HG02759 (cell line): ENCODE results near the gene OTUB2.
"Not testable (repeated sequence)": the region's sequence is repeated elsewhere in the genome, so short reads cannot be mapped to it uniquely, and the experiment has no call there.

Experiments used
- ATAC-seq: cut with Tn5 transposase; IDR thresholded peaks from one replicate; pipeline ENCODE4 v1.9.1; 2021; ENCODE audit warnings: mild to moderate bottlenecking, moderate library complexity; ENCODE audit not compliant: unreplicated experiment

The OTUB2 gene

GRCh38 chr14:94052662-94053061 lies 26.5 kb downstream of the OTUB2 start:
- ATAC-seq, result no peak

- no peak for ATAC-seq
These were observed 28.3 kb downstream of the OTUB2 start for GRCh38 chr14:94054401-94054800.

- ATAC-seq, result no peak
These were observed 28.8 kb downstream of the OTUB2 start for GRCh38 chr14:94054936-94055335.

- no peak for ATAC-seq
These were observed 30.6 kb downstream of the OTUB2 start for GRCh38 chr14:94056579-94057308.

GRCh38 chr14:94058128-94058673 lies 32.1 kb downstream of the OTUB2 start:
- no peak for ATAC-seq

- no peak for ATAC-seq
These were observed 32.6 kb downstream of the OTUB2 start for GRCh38 chr14:94058674-94059138.

GRCh38 chr14:94059998-94060397 lies 33.9 kb downstream of the OTUB2 start:
- no peak for ATAC-seq

- ATAC-seq, result no peak
These were observed 36.3 kb downstream of the OTUB2 start for GRCh38 chr14:94062344-94062940.

GRCh38 chr14:94066089-94066676 lies 40.0 kb downstream of the OTUB2 start:
- ATAC-seq, result no peak

- not testable (repeated sequence) for ATAC-seq
These were observed 45.9 kb downstream of the OTUB2 start for GRCh38 chr14:94072076-94072475.

GRCh38 chr14:94074534-94074933 lies 48.4 kb downstream of the OTUB2 start:
- ATAC-seq, result no peak

- ATAC-seq, result no peak
These were observed 48.9 kb downstream of the OTUB2 start for GRCh38 chr14:94075008-94075407.

- no peak for ATAC-seq
These were observed 51.1 kb downstream of the OTUB2 start for GRCh38 chr14:94077111-94077821.

GRCh38 chr14:94077823-94078222 lies 51.7 kb downstream of the OTUB2 start:
- no peak for ATAC-seq

GRCh38 chr14:94079891-94080620 lies 53.9 kb downstream of the OTUB2 start:
- no peak for ATAC-seq

- ATAC-seq, result peak; percentile 99
These were observed 54.7 kb downstream of the OTUB2 start, which contains the start of the genes DDX24 and IFI27L1 for GRCh38 chr14:94080621-94081385. TSS of gene DDX24 (minus strand) at chr14:94081202. CDS start at chr14:94079742, 1,460 bp downstream. TSS of gene IFI27L1 (plus strand) at chr14:94081310. CDS start at chr14:94096938, 15,628 bp downstream.

- ATAC-seq, result peak; percentile 27
These were observed 55.3 kb downstream of the OTUB2 start for GRCh38 chr14:94081386-94081820.

GRCh38 chr14:94087891-94088290 lies 61.8 kb downstream of the OTUB2 start:
- no peak for ATAC-seq

- no peak for ATAC-seq
These were observed 62.4 kb downstream of the OTUB2 start for GRCh38 chr14:94088516-94088915.
